Fibroblast of upper back skin (primary cell): ENCODE results near the gene POLR3B.
"Not testable (repeated sequence)": the region's sequence is repeated elsewhere in the genome, so short reads cannot be mapped to it uniquely, and the experiment has no call there.

Experiments used
- DNase-seq: peaks from one replicate; pipeline ENCODE4 v3.0.0-alpha.2; 2013

Gene POLR3B

GRCh38 chr12:106417926-106418910, 60.7 kb downstream of the POLR3B start:
- DNase-seq = peak; percentile 81

GRCh38 chr12:106418970-106419369, 61.4 kb downstream of the POLR3B start:
- DNase-seq = no peak

- DNase-seq = no peak
These were observed 65.7 kb downstream of the POLR3B start for GRCh38 chr12:106423291-106423690.

- no peak for DNase-seq
These were observed 67.6 kb downstream of the POLR3B start for GRCh38 chr12:106425061-106425702.

GRCh38 chr12:106427917-106428316, 70.4 kb downstream of the POLR3B start:
- DNase-seq = no peak

GRCh38 chr12:106428384-106428783, 70.8 kb downstream of the POLR3B start:
- peak; percentile 5 for DNase-seq

- no peak for DNase-seq
These were observed 71.5 kb downstream of the POLR3B start for GRCh38 chr12:106429043-106429552.

GRCh38 chr12:106429636-106430035, 72.1 kb downstream of the POLR3B start:
- no peak for DNase-seq

GRCh38 chr12:106431839-106432411, 74.4 kb downstream of the POLR3B start:
- peak; percentile 6 for DNase-seq

GRCh38 chr12:106433055-106433454, 75.5 kb downstream of the POLR3B start:
- no peak for DNase-seq

- no peak for DNase-seq
These were observed 77.0 kb downstream of the POLR3B start for GRCh38 chr12:106434526-106434925.

- DNase-seq = no peak
These were observed 78.6 kb downstream of the POLR3B start for GRCh38 chr12:106436164-106436563.

- no peak for DNase-seq
These were observed 85.0 kb downstream of the POLR3B start for GRCh38 chr12:106442575-106442974.

- DNase-seq = no peak
These were observed 87.5 kb downstream of the POLR3B start for GRCh38 chr12:106445053-106445452.

- no peak for DNase-seq
These were observed 88.4 kb downstream of the POLR3B start for GRCh38 chr12:106445959-106446358.

- no peak for DNase-seq
These were observed 89.0 kb downstream of the POLR3B start for GRCh38 chr12:106446419-106447092.

GRCh38 chr12:106452309-106452708, 94.8 kb downstream of the POLR3B start:
- no peak for DNase-seq

- DNase-seq = no peak
These were observed 97.6 kb downstream of the POLR3B start for GRCh38 chr12:106455111-106455510.

GRCh38 chr12:106459124-106459523, 101.6 kb downstream of the POLR3B start:
- DNase-seq = no peak

GRCh38 chr12:106459534-106459933, 102.0 kb downstream of the POLR3B start:
- DNase-seq = no peak

- DNase-seq = no peak
These were observed 104.2 kb downstream of the POLR3B start for GRCh38 chr12:106461730-106462129.

GRCh38 chr12:106465605-106466004, 108.1 kb downstream of the POLR3B start:
- DNase-seq = not testable (repeated sequence)

- DNase-seq = not testable (repeated sequence)
These were observed 118.1 kb downstream of the POLR3B start for GRCh38 chr12:106475662-106476061.
